SK-N-SH (cell line): ENCODE results near the gene MYO5C. TPM values are rescaled to one million over a fixed set of nuclear protein-coding genes. Genes with fewer than 3 reads are reported as not detected.
A peak's percentile ranks its signal among the peaks of the same experiment; 100 is the strongest.

Experiments
- CTCF ChIA-PET: fragments of 300-600, 350-600 bp; formaldehyde crosslinking; extraction: SDS; loops from one replicate; lab custom pipeline; 2021; lab: Yijun Ruan, JAX
- POLR2A ChIA-PET: fragments of 350-600 bp; sonication (Branson Sonifier 250); formaldehyde crosslinking; extraction: SDS; loops from one replicate; lab custom pipeline; 2020; ENCODE audit warnings: antibody characterized with exemption, inconsistent platforms; lab: Yijun Ruan, JAX
- DNase-seq: peaks from one replicate; pipeline ENCODE4 v3.0.0; 2012
- H2AFZ ChIP-seq: fragments of 200-600 bp; sonication (generic); 2 replicates; pipeline ENCODE4 v1.8.1; 2016; ENCODE audit warnings: antibody characterized with exemption, mild to moderate bottlenecking, low read depth
- H3F3A ChIP-seq: fragments of 200-600 bp; sonication (generic); replicated peaks from 2 replicates; pipeline ENCODE3; 2016; ENCODE audit warnings: antibody characterized with exemption, mild to moderate bottlenecking; ENCODE audit not compliant: insufficient read depth
- H3K27ac ChIP-seq, 2 experiments: fragments of 200-500 bp in 1 of 2; fragments of 200-600 bp in 1 of 2; sonication (Bioruptor generic) in 1 of 2; sonication (generic), shearing (Covaris generic) in 1 of 2; 2 replicates each; pipeline versions ENCODE4 v1.5.1 to v1.6.1; 2014 to 2016; ENCODE audit warnings: low read depth in 2 of 2, inconsistent platforms in 1 of 2, low read length in 1 of 2, mild to moderate bottlenecking in 1 of 2, mixed read lengths in 1 of 2
- H3K27me3 ChIP-seq: fragments of 200-600 bp; sonication (generic), shearing (Covaris generic); 2 replicates; pipeline ENCODE4 v1.6.1; 2016; ENCODE audit warnings: mixed run types; ENCODE audit not compliant: insufficient read depth
- H3K36me3 ChIP-seq, 2 experiments: fragments of 200-500 bp in 1 of 2; fragments of 200-600 bp in 1 of 2; sonication (Bioruptor generic) in 1 of 2; sonication (generic) in 1 of 2; replicated peaks in 1 of 2; 2 replicates each; pipeline versions ENCODE3 to v1.5.1; 2014 to 2016; ENCODE audit warnings: low read length in 1 of 2, mild to moderate bottlenecking in 1 of 2; ENCODE audit not compliant: insufficient read depth in 2 of 2, control insufficient read depth in 1 of 2
- H3K4me1 ChIP-seq, 2 experiments: fragments of 200-500 bp in 1 of 2; fragments of 200-600 bp in 1 of 2; sonication (Bioruptor generic) in 1 of 2; sonication (generic), shearing (Covaris generic) in 1 of 2; 2 replicates each; pipeline versions ENCODE4 v1.5.1 to v1.6.1; 2014 to 2016; ENCODE audit warnings: low read depth in 1 of 2, low read length in 1 of 2, mixed run types in 1 of 2; ENCODE audit not compliant: insufficient read depth in 2 of 2, control insufficient read depth in 1 of 2
- H3K4me2 ChIP-seq: fragments of 200-600 bp; sonication (generic), shearing (Covaris generic); 2 replicates; pipeline ENCODE4 v1.6.1; 2017; ENCODE audit warnings: mixed run types
- H3K4me3 ChIP-seq, 2 experiments: fragments of 200-500 bp in 1 of 2; fragments of 200-600 bp in 1 of 2; sonication (Bioruptor generic) in 1 of 2; sonication (generic), shearing (Covaris generic) in 1 of 2; 2 replicates each; pipeline versions ENCODE4 v1.5.1 to v1.8.1; 2014 to 2016; ENCODE audit warnings: low read depth in 2 of 2, inconsistent platforms in 1 of 2, low read length in 1 of 2, mild to moderate bottlenecking in 1 of 2, mixed read lengths in 1 of 2, moderate library complexity in 1 of 2
- H3K79me2 ChIP-seq: fragments of 200-600 bp; sonication (generic); 2 replicates; pipeline ENCODE4 v1.8.1; 2017; ENCODE audit warnings: mild to moderate bottlenecking; ENCODE audit not compliant: insufficient read depth
- H3K9ac ChIP-seq: fragments of 200-600 bp; sonication (generic); 2 replicates; pipeline ENCODE4 v1.6.1; 2017; ENCODE audit warnings: mixed run types
- H3K9me2 ChIP-seq: fragments of 200-600 bp; sonication (generic); 2 replicates; pipeline ENCODE4 v1.6.1; 2017; ENCODE audit warnings: mixed run types
- H3K9me3 ChIP-seq: fragments of 200-600 bp; sonication (generic); 2 replicates; pipeline ENCODE4 v1.6.1; 2017; ENCODE audit warnings: mixed run types, mild to moderate bottlenecking, moderate library complexity
- H4K20me1 ChIP-seq: fragments of 200-600 bp; sonication (generic); 2 replicates; pipeline ENCODE4 v1.6.1; 2017; ENCODE audit warnings: mild to moderate bottlenecking, mixed run types; ENCODE audit not compliant: insufficient read depth
- ELF1 ChIP-seq: IDR thresholded peaks from 2 replicates; pipeline ENCODE4 v1.4.0; 2012
- EP300 ChIP-seq, 2 experiments: IDR thresholded peaks; 2 replicates each; pipeline versions ENCODE4 v1.4.0 to v1.6.1; 2012; ENCODE audit warnings: borderline replicate concordance in 1 of 2, low read depth in 1 of 2, low read length in 1 of 2
- FOSL2 ChIP-seq: IDR thresholded peaks from 2 replicates; pipeline ENCODE4 v1.4.0; 2012; ENCODE audit warnings: low read depth, mild to moderate bottlenecking, moderate library complexity, borderline replicate concordance
- FOXJ3 ChIP-seq: sonication (generic); formaldehyde crosslinking; IDR thresholded peaks from 2 replicates; pipeline ENCODE4 v1.5.1; 2020; ENCODE audit warnings: mild to moderate bottlenecking, missing genetic modification reagents
- GATA2 ChIP-seq: sonication (generic); formaldehyde crosslinking; IDR thresholded peaks from 2 replicates; pipeline ENCODE4 v1.5.0; 2020; ENCODE audit warnings: mild to moderate bottlenecking, missing genetic modification reagents
- JUND ChIP-seq: IDR thresholded peaks from 2 replicates; pipeline ENCODE4 v1.4.0; 2012
- MEF2A ChIP-seq: IDR thresholded peaks from 2 replicates; pipeline ENCODE4 v1.4.0; 2012; ENCODE audit warnings: low read depth, borderline replicate concordance
- MXI1 ChIP-seq: IDR thresholded peaks from 2 replicates; pipeline ENCODE4 v1.6.1; 2012; ENCODE audit warnings: mild to moderate bottlenecking, low read depth, low read length, improper control_type of control experiment
- NRF1 ChIP-seq: IDR thresholded peaks from 2 replicates; pipeline ENCODE4 v1.6.1; 2012; ENCODE audit warnings: low read depth, mild to moderate bottlenecking, low read length
- RCOR1 ChIP-seq: fragments of 150-350 bp; IDR thresholded peaks from 2 replicates; pipeline ENCODE4 v1.6.1; 2017; ENCODE audit warnings: antibody characterized with exemption, low read length
- TAF1 ChIP-seq: IDR thresholded peaks from 2 replicates; pipeline ENCODE4 v1.6.1; 2012; ENCODE audit warnings: low read depth, mild to moderate bottlenecking, low read length, moderate library complexity, borderline replicate concordance
- TEAD4 ChIP-seq: IDR thresholded peaks from 2 replicates; pipeline ENCODE4 v1.4.0; 2012; ENCODE audit warnings: mild to moderate bottlenecking, borderline replicate concordance; ENCODE audit not compliant: insufficient read depth
- WGBS: methylation state at CpG from one replicate; pipeline ENCODE4 v1.1.6; 2017; ENCODE audit warnings: low lambda C conversion rate; 5-methylcytosine and 5-hydroxymethylcytosine counted together
- polyA plus RNA-seq, 3 experiments: library from polyadenylated mRNA; depleted of rRNA; stranded (reverse); fragments of >200 nt; gene quantifications; 2 replicates each; pipeline ENCODE4 v1.2.3, GENCODE V29; 2012
- TF ChIP-seq, protein P1 (sequence below): IDR thresholded peaks from 2 replicates; pipeline ENCODE4 v1.4.0; 2012; ENCODE audit warnings: low read depth
- TF ChIP-seq, protein P2 (sequence below): IDR thresholded peaks from 2 replicates; pipeline ENCODE4; 2012
- TF ChIP-seq, protein P3 (sequence below): IDR thresholded peaks from 2 replicates; pipeline ENCODE4 v1.4.0; 2012; ENCODE audit warnings: low read depth, borderline replicate concordance

Gene MYO5C
- polyA plus RNA-seq, 1 of the 3 experiments (the other 2 are of a cell fraction), result 0.99 TPM

DNA sequence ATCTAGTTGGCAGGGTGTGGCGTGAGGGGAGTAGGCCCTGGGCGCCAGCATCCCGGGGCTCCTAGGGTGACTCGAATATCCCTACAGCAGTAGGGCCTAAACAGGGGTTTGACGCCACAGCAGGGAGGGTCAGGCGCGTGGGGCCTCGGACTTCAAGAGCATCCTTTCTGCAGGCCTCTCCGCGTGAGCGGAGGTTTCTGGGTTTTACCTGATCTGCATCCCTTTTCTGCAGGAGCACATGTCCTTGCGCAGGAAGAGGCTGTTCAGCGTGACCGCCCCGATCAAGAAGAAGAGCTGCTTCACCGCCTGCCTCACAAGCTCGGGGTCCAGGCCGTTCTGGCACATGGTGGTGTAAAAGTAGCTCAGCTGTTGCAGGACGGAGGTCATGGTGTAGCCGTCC lies 90.9 kb downstream of the MYO5C start:
- Histone ChIP-seq H3K27ac (no peak overlapping the region), H3K9me2 (no peaks in the 10 kb centered on the region), H3K9me3 (no peaks in the 10 kb centered on the region), H2AFZ (no peak overlapping the region), H4K20me1 (no peaks in the 10 kb centered on the region), H3F3A (peaks cover 11% of the 10 kb centered on the region), H3K4me1 (peaks cover 0 to 6% of the 10 kb centered on the region in 2 experiments; a peak in 2 of 4 replicates), H3K27me3 (no peaks in the 10 kb centered on the region), H3K4me2 (no peak overlapping the region), H3K36me3 (no peaks in the 10 kb centered on the region), H3K9ac (no peak overlapping the region), H3K4me3 (no peak overlapping the region), H3K79me2 (no peaks in the 10 kb centered on the region)
- TF ChIP-seq NRF1 (no peak), EP300 (IDR thresholded peaks at IDR 0.05; ENCODE audit: borderline replicate concordance in 1 of 2, low read depth in 1 of 2, low read length in 1 of 2) (no peak), RCOR1 (no peak), GATA2 (CRISPR knock-in tag) (no peak), TAF1 (no peak), MXI1 (no peak)
- TF ChIP-seq, protein P1, sequence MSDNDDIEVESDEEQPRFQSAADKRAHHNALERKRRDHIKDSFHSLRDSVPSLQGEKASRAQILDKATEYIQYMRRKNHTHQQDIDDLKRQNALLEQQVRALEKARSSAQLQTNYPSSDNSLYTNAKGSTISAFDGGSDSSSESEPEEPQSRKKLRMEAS, result no peak
- TF ChIP-seq, protein P2, sequence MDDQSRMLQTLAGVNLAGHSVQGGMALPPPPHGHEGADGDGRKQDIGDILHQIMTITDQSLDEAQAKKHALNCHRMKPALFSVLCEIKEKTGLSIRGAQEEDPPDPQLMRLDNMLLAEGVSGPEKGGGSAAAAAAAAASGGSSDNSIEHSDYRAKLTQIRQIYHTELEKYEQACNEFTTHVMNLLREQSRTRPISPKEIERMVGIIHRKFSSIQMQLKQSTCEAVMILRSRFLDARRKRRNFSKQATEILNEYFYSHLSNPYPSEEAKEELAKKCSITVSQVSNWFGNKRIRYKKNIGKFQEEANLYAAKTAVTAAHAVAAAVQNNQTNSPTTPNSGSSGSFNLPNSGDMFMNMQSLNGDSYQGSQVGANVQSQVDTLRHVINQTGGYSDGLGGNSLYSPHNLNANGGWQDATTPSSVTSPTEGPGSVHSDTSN, result no peak
- POLR2A ChIA-PET, result no interaction called here
- no peak for DNase-seq
- CTCF ChIA-PET, result interaction anchor here (0.9 kb wide), 1 partner anchor 474 kb away, joined by 3 read pairs; the partner anchor contains the start of gene ATOSA
- 95% methylated on average over 9 of the region's 20 CpGs for WGBS

DNA sequence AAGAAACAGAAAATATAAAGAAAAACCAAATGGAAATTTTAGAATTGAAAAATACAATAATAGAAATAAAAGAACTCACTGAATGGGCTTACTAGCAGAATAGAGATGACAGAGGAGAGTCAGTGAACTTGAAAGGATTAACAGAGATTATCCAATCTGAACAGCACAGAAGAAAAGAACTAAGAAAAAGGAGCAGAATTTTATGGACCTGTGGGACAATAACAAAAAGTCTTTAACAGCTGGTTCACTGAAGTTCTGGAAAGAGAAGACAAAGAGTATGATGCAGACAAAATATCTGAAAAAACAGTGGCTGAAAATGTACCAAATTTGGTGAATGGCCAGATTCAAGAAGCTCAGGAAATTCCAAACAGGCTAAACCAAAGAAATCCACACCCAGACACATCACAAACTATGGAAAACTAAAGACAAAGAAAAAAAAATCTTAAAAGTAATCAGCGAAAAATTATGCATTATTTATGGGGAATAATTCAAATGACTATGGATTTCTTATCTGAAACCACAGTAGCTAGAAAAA lies 94.7 kb downstream of the MYO5C start:
- Histone ChIP-seq H3K27me3 (no peaks in the 10 kb centered on the region), H4K20me1 (no peaks in the 10 kb centered on the region), H3K27ac (no peak overlapping the region), H3K9me2 (no peaks in the 10 kb centered on the region), H3K9me3 (no peaks in the 10 kb centered on the region), H3K9ac (no peak overlapping the region), H3K4me1 (no peaks in the 10 kb centered on the region), H3K79me2 (no peaks in the 10 kb centered on the region), H3K4me3 (no peak overlapping the region), H2AFZ (peak overlapping the region; percentile 10; the same call in 1 of the 2 replicates), H3K4me2 (no peak overlapping the region), H3K36me3 (no peaks in the 10 kb centered on the region), H3F3A (peaks cover 11% of the 10 kb centered on the region)
- no peak for DNase-seq
- TF ChIP-seq FOXJ3 (CRISPR knock-in tag) (no peak), EP300 (IDR thresholded peaks at IDR 0.05; ENCODE audit: borderline replicate concordance in 1 of 2, low read depth in 1 of 2, low read length in 1 of 2) (no peak), JUND (no peak), FOSL2 (no peak), GATA2 (CRISPR knock-in tag) (no peak), TEAD4 (no peak), MEF2A (no peak), NRF1 (no peak), ELF1 (no peak)
- TF ChIP-seq, protein P3, sequence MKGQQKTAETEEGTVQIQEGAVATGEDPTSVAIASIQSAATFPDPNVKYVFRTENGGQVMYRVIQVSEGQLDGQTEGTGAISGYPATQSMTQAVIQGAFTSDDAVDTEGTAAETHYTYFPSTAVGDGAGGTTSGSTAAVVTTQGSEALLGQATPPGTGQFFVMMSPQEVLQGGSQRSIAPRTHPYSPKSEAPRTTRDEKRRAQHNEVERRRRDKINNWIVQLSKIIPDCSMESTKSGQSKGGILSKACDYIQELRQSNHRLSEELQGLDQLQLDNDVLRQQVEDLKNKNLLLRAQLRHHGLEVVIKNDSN, result no peak
- 78% methylated on average over 1 of the region's 1 CpG for WGBS
- CTCF ChIA-PET, result interaction anchor here (2.6 kb wide), 1 partner anchor 8 kb away, joined by 14 read pairs; no protein-coding TSS in a partner anchor
- POLR2A ChIA-PET, result no interaction called here
